Renal cortex interstitium (tissue), 11 donors: ENCODE data around the gene ADSS1. TPM values are rescaled to one million over a fixed set of nuclear protein-coding genes. Genes with fewer than 3 reads are reported as not detected.

Experiments used
- DNase-seq, 11 donors: peaks; one replicate each; pipeline ENCODE4 v3.0.0-alpha.2; 2013; ENCODE audit warnings: low read depth in 9 of 11, low spot score in 4 of 11; ENCODE audit errors: extremely low read depth in 1 of 11
- polyA plus RNA-seq, 3 donors: library from polyadenylated mRNA; unstranded; fragments of 120-200 nt; gene quantifications; one replicate each; pipeline ENCODE4 v1.2.1, GENCODE V29; 2013; ENCODE audit not compliant: insufficient read length in 3 of 3

The ADSS1 gene
- polyA plus RNA-seq, 3 donors, result 16.4 to 18.3 (median 17.8) TPM

DNA sequence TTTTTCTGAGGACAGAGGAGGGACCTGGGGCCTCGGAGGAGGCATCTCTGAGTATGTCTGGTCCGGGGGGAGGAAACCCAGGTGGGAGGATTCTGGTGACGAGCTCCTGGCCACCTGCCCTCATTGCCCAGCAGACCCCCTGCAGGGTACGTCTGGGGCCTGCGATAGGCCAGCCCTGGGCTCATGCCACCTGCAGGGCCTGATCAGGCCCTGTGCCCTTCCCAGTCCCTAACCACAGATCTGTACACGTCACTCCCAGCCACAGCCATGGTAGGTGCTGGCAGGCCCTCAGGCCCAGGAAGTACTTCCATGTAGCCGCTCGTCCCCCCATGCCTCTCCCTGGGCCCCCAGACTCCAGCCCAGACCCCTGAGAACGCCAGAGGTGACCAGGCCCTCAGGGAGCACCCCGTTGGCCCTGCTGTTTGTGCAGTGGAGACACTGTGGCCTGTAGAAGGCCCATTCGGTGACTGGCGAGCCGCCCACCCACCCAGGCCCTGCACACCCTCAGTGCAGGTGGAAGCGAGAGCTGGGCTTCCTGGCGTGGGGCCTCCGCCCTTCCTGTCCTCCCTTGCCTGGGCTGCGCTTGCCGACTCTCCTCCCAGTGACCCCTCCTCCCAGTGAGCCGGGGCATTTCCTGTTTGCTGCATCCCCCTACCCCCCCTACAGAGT lies 28.9 kb upstream of the ADSS1 start:
- DNase-seq, result no peak

DNA sequence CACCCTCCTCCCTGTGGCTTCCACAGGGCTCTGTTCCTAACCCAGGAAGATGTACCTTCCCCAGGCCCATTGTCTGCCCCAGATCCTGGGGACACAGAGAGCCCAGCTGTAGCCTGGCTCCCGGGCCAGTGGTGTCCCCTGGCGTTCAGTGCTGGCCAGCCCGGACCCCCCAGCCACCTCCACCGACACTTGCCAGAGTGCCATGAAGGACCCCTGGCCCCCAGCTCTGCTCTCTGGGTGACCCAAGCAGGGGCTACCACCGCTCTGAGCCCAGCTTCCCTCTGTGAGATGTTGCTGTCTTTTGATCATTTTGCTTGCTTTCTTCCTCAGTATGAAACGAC lies 28.4 kb upstream of the ADSS1 start:
- no peak for DNase-seq

DNA sequence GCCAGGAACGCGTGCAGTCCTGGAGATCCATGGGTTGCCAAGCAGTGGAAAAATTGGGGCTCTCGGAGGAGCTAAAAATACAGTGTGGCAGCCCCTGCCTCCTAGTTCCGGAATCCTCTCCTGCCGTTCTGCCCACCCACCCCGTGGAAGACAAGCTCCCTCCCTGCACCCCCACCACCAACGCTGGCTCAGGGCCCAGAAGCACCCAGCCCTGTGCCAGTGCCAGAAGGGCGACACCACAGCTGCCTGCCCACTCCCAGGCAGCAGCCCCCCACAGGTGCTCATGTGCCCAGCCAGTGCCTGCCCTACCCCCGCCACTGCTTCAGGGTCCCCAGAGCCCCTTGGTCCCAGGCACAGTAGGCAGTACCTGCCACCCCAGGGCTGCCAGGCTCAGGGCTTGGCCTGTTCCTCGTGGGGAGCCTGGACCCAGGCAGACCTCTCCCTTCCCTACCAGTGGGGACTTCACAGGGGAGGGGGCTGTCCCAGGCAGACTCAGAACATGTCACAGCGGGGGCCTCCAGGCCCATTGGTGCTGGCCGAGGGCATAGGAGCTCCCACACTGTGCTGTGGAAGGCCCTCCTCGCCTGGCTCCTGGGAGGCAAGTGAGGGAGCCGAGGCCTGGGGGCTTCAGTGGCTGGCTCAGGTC lies 27.2 kb upstream of the ADSS1 start:
- DNase-seq, result no peak

DNA sequence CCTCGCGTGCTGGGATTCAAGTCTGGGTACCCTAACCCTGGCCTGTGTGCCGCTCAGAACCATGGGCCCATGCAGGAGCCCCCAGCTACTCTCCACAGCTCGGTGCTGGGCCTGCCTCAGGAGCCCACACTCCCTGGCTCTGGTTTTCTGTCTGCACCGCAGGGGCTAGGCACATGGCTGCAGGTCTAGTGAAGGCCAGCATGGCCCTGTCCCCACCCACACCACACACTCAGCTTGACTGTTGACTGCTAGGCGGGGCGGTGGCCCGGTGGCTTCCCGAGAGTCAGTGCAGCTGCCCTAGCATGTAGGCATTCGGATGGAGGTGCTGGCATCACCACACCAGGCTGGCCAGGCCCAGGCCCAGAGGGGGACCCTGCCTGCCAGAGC lies 26.7 kb upstream of the ADSS1 start:
- DNase-seq, result no peak

DNA sequence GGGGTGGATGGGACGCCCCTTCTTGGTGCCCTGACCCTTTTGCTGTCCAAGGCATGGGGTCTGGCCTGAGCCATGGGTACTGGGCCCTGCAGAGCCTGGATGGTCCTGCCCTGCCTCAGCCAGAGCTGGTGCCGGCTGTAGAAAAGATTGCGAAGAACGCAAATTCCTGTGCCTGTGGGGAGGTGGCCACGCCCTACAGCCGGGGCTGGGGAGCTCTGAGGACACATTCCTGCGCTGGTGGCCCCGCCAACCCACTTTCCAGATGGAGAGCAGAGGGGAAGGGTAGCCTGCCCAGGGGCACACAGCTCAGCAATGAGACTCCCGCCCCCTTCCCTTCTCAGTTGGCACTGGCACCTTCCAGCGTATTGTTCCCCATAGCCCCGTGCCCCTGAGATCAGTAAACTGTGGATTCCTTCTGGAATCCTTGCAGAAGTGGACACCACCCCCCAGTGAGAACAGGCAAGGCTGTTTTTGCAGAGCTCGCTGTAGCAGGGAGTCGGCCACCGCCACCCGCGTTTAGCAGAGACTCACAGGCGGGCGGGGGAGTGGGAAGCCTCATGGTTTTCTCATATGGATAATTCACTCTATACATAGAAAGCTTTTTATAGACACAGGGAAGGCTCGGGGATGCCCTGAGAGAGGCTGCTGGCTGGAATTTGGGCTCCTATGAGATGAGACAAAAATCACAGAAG lies 26.0 kb upstream of the ADSS1 start:
- no peak for DNase-seq

DNA sequence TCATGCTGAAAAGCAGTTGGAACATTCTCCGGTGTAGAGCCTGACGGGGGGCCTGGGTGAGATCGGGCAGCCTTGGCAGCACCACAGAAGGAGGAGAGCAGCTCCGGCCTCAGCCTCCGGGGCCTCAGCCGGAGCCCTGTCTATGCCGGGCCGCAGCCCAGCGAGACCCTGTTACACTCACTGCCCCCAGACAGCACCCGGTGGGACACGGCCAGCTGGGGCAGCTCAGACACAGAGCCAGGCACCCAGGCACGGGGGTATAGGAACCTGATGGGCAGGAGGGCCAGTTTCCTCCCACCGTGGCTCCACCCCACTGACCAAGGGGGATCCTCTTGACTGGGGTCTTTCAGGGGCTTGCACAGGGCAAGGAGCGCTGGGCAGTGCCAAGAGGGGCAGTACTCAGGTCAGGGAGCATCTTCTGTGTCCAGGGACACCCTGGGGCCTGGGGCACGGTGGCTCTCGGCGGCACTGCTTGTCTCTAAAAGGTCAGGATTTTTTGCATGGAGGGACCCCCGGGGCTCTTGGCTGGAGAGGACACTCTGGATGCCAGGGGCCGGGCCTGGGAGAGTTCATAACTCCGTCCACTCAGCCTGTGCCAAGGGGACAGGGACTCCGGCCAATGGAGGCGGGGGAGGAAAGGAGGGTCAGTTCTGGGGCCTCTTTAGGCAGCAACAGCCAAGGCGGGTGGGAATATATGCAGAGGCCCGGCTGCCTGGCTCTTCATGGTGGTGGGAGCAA lies 25.2 kb upstream of the ADSS1 start:
- DNase-seq, result no peak

DNA sequence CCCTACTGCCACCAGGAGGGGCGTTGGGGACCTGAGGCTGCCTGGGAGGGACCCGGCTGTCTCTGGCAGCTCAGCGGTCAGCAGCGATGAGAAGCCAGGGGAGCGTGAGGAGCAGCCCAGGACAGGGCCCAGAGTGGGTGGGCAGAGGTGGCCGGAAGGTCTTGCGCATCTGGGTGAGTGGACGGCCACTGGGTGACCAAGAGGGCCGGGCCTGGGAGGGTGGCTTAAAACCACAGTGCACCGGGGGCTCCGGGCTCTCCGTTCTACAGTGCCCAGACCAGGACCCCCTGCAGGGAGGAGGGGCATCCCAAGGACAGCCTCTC lies 24.6 kb upstream of the ADSS1 start:
- DNase-seq, result no peak

DNA sequence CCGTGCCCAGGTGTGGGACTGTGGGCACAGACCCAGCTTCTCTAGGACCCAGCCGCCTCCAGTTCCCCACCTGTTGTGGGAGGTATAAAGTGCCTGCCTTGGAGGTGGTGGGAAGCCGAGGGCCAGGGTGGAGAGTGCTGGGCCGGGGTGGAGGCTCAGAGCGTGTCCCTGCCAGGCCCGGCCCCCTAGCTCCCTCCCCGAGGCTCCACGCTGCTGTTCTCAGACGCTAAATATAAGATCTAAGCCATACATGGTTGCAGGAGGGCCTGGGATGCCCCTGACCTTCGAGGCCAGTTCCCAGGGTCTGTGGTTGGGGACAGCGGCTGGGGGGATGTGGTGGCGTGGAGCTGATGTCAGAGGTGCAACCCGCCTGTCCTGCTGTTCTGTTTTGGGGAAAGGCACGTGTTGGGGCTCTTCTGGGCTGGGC lies 23.8 kb upstream of the ADSS1 start:
- no peak for DNase-seq

DNA sequence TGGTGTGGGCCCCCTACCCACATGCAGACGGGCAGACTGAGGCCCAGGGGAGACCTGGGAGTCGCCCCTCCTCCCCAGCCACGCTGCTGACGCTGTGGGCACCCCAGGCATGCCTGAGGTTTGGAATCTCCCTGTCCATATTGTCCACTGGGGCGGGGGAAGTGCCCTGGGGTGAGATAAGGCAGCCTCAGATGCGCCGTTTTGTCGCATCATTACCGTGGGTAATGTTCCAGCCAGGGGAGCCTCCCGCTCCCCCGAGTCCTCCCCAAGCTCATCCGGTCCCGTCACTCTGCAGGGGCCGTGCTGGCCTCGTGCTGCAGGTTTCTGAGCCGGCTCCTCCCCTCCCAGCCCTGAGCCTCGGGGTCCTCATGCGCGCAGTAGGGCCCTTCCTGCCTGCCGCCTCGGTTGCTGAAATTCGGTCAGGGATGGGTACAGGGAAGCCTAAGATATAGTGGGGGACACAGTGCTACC lies 23.2 kb upstream of the ADSS1 start:
- no peak for DNase-seq

DNA sequence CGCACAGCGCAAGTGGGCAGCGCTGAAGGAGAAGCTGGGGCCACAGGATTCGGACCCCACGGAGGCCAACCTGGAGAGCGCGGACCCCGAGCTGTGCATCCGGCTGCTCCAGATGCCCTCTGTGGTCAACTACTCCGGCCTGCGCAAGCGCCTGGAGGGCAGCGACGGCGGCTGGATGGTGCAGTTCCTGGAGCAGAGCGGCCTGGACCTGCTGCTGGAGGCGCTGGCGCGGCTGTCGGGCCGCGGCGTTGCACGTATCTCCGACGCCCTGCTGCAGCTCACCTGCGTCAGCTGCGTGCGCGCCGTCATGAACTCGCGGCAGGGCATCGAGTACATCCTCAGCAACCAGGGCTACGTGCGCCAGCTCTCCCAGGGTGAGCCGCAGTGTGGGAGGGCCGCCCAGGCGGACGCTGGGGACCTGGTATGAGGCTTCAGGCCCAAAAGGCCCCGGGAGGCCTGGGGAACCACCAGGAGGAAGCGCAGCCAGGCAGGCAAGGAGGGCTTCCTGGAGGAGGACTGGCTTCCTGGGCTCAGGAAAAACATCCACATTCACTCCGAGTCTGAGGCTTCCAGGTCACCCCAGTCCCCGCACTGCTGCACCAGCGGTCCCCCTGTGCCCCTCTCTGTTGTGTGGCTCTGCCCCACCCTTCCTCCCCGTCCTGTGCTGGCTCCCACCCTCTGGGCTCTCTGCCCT lies 22.5 kb upstream of the ADSS1 start:
- no peak for DNase-seq

DNA sequence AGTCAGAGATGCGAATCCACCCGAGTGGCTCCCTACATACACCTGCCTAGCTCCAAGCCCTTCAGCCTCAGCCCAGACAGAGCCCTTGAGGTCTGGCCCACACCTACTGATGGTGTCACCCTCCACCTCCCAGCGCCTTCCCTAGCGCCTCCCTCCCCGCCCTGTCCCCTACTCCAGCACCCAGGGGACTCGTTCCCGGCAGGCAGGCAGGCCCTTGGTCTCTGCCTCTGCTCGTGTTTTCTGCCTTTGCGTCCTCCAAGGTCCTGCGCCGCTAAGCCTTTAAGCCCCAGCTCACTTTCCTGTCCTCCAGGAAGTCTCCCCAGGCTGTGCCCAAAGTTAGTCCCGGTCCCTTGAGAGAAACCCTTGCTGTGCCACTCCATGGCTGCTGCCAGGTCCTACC lies 21.9 kb upstream of the ADSS1 start:
- DNase-seq, result no peak

DNA sequence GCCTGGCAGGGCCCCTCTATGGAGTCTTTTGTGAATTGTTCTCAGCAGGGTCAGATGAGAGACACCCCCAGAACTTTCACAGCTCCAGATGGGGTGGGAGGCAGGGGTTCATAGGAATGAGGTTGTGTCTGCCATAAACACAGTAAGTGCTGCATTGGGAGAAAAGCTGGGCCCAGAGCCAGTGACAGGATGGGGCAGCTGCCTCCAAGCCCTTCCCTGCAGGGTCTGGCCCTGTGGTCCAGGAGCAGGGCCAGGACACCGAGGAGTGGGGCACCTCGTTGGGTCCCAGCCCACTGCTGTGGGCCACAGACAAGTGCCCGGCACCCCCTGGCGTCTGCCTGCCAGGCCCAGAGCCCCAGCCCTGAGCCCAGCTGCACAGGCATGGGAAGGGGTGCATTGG lies 21.4 kb upstream of the ADSS1 start:
- no peak for DNase-seq

DNA sequence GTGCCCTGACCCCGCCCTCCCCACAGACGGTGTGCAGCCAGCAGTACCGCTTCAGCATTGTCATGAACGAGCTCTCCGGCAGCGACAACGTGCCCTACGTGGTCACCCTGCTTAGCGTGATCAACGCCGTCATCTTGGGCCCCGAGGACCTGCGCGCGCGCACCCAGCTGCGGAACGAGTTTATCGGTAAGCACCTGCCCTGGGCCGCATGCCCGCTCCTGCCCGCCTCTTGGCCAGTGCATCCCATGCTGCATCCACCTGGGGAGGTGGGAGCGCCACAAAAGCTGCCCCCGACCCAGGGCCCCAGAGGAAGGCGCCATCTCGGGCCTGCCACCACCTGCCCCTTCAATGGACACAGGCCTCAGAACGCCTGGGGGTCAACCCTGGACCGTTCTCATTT lies 20.8 kb upstream of the ADSS1 start:
- no peak for DNase-seq

DNA sequence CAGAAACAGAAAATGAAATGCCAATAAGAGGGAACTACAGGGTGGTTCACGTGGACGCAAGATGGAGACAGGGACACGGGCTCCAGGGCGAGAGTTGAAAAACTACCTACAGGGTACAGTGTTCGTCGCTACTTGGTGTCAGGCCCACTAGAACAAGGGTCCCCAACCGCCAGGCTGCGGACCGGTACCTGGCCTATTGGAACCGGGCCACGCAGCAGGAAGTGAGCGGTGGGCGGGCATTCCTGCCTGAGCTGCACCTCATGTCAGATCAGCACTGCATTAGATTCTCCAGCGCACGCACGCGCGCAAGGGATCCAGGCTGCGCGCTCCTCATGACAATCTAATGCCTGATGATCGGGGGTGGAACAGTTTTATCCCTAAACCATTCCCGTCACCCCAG lies 19.8 kb upstream of the ADSS1 start:
- no peak for DNase-seq

DNA sequence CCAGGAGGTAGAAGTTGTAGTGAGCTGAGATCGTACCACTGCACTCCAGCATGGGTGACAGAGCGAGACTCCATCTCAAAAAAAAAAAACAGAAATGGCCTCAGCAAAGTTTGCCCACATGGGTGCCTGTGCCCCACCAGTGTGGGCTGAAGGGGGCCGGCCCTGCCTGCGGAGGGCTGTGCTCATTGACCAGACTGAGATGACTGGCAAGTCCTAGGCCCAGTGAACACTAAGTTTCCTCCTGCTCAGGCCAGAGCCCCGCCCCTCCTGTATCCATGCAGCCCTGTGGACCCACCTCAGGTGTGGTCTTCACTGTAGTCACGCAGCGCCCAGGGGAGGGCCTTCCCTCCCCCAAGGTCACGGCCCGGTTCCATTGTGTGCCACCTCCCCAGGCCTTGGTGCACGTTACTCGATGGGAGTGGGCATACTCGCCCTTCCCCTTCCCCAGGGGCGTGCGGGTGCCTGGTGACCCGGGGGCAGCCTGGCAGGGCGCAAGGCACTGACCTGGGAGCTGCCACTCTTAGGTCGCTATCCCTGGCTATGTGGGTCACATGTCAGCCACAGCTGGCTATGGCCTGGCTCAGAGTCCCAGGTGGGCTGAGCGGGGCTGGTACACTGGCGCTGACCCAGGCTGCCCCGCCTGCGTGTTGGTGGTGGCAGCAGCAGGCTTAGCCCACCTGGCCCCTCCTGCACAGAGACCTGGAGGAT lies 18.5 kb upstream of the ADSS1 start:
- DNase-seq, result no peak

DNA sequence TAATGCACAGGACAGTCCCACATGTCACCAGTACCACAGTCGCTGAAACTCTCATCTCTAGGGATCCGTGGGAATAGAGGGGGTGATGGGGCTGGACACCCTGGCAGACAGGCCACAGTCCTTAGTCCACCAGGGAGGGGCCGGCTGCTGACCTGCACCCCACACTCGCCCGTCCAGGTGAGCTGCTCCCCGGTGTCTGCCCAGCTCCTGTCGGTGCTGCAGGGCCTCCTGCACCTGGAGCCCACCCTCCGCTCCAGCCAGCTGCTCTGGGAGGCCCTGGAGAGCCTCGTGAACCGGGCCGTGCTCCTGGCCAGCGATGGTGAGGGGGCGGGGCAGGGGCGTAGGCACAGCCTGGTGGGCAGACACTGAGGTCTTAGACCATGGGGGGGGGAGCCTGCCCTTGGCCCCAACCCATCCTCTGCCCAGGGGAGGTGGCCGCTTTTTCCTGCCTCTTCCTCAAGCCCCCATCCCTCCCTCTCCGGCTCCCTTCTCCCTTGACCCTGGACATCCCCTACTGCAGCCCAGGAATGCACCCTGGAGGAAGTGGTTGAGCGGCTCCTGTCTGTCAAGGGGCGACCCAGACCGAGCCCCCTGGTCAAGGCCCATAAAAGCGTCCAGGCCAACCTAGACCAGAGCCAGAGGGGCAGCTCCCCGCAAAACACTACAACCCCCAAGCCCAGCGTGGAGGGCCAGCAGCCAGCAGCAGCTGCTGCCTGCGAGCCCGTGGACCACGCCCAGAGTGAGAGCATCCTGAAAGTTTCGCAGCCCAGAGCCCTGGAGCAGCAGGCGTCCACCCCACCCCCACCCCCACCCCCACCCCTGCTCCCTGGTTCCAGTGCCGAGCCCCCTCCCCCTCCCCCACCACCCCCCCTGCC lies 17.1 kb upstream of the ADSS1 start:
- DNase-seq, result no peak

DNA sequence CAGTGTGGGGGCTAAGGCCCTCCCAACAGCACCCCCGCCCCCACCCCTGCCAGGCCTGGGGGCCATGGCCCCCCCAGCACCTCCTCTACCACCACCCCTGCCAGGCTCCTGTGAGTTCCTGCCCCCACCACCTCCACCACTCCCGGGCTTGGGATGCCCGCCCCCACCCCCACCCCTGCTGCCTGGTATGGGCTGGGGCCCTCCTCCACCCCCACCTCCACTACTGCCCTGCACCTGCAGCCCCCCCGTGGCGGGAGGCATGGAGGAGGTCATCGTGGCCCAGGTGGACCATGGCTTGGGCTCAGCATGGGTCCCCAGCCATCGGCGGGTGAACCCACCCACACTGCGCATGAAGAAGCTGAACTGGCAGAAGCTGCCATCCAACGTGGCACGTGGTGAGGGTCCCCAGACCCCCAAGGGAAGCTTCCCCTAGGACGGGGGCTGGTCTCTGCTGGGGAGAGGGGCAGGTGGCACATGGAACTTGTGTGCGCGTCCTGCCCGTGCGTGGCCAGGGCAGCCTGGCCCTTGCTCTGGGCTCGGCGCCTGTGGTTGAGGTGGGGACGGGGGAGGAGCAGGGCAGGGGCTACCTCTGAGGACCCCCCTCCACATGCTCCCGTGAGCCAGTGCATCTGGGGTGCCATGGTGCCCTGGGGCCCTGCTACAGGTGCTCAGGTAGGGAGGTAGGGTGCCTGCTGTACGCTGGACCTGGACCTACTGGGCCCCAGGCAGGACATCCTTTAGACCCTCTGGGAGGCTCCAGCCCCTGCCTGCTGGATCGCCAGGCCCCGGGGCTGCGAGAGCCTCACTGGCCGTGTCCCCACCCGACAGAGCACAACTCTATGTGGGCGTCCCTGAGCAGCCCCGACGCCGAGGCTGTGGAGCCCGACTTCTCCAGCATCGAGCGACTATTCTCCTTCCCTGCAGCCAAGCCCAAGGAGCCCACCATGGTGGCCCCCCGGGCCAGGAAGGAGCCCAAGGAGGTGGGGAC lies 16.1 kb upstream of the ADSS1 start:
- DNase-seq, result no peak
